GM21447 (cell line): ENCODE data around the gene TMEM271.
"Not testable (repeated sequence)": the region's sequence is repeated elsewhere in the genome, so short reads cannot be mapped to it uniquely, and the experiment has no call there.

Experiments
- ATAC-seq: cut with Tn5 transposase; IDR thresholded peaks from one replicate; pipeline ENCODE4 v1.9.1; 2021; ENCODE audit not compliant: unreplicated experiment

TMEM271 gene

GRCh38 chr4:566508-567295 is 9.4 kb downstream of the TMEM271 start:
- no peak for ATAC-seq

GRCh38 chr4:566035-566434 is 10.1 kb downstream of the TMEM271 start:
- ATAC-seq = no peak

GRCh38 chr4:565614-566013 is 10.5 kb downstream of the TMEM271 start:
- ATAC-seq = not testable (repeated sequence)

- ATAC-seq = not testable (repeated sequence)
Observed at GRCh38 chr4:562458-562857, 13.6 kb downstream of the TMEM271 start.

GRCh38 chr4:561426-561825 is 14.7 kb downstream of the TMEM271 start:
- no peak for ATAC-seq

GRCh38 chr4:560731-561291 is 15.3 kb downstream of the TMEM271 start:
- no peak for ATAC-seq

- no peak for ATAC-seq
Observed at GRCh38 chr4:560061-560460, 16.0 kb downstream of the TMEM271 start.

GRCh38 chr4:555566-556275 is 20.4 kb downstream of the TMEM271 start:
- no peak for ATAC-seq

GRCh38 chr4:554793-555320 is 21.2 kb downstream of the TMEM271 start:
- not testable (repeated sequence) for ATAC-seq

- no peak for ATAC-seq
Observed at GRCh38 chr4:552019-552418, 24.1 kb downstream of the TMEM271 start.

GRCh38 chr4:550268-550667 is 25.8 kb downstream of the TMEM271 start:
- ATAC-seq = not testable (repeated sequence)

- ATAC-seq = no peak
Observed at GRCh38 chr4:548976-549375, 27.1 kb downstream of the TMEM271 start.

- ATAC-seq = no peak
Observed at GRCh38 chr4:545612-546011, 30.5 kb downstream of the TMEM271 start.

GRCh38 chr4:544386-545105 is 31.5 kb downstream of the TMEM271 start:
- ATAC-seq = no peak

GRCh38 chr4:541271-541670 is 34.8 kb downstream of the TMEM271 start:
- no peak for ATAC-seq

GRCh38 chr4:538542-539142 is 37.5 kb downstream of the TMEM271 start:
- ATAC-seq = no peak

GRCh38 chr4:537436-538264 is 38.4 kb downstream of the TMEM271 start:
- no peak for ATAC-seq

- ATAC-seq = no peak
Observed at GRCh38 chr4:536351-536972, 39.6 kb downstream of the TMEM271 start.

- ATAC-seq = no peak
Observed at GRCh38 chr4:535924-536281, 40.2 kb downstream of the TMEM271 start.
